ENCODE results near the gene FRMD4A.

GRCh38 chr10:13684806-13685482 is 645.8 kb downstream of the FRMD4A start:
- no peak for TF ChIP-seq CTCF (IDR thresholded peaks at IDR 0.05)
- TF ChIP-seq POLR2A (IDR thresholded peaks at IDR 0.05): no peak
